HG03039 (cell line): ENCODE measurements around the gene KRT7.

Source experiments
- ATAC-seq: cut with Tn5 transposase; IDR thresholded peaks from one replicate; pipeline ENCODE4 v1.9.1; 2021; ENCODE audit warnings: mild to moderate bottlenecking, moderate library complexity; ENCODE audit not compliant: unreplicated experiment

The KRT7 gene

GRCh38 chr12:52211716-52212585 lies 21.1 kb upstream of the KRT7 start:
- ATAC-seq = no peak

- ATAC-seq = no peak
Measured at GRCh38 chr12:52212701-52213563, 20.1 kb upstream of the KRT7 start.

GRCh38 chr12:52213564-52214420 lies 19.3 kb upstream of the KRT7 start:
- no peak for ATAC-seq

- ATAC-seq = no peak
Measured at GRCh38 chr12:52214421-52214802, 18.6 kb upstream of the KRT7 start.

GRCh38 chr12:52215587-52216031 lies 17.4 kb upstream of the KRT7 start:
- ATAC-seq = no peak

- no peak for ATAC-seq
Measured at GRCh38 chr12:52216100-52216499, 16.9 kb upstream of the KRT7 start.

GRCh38 chr12:52216807-52217206 lies 16.2 kb upstream of the KRT7 start:
- ATAC-seq = no peak

GRCh38 chr12:52217223-52217622 lies 15.8 kb upstream of the KRT7 start:
- ATAC-seq = no peak

- ATAC-seq = no peak
Measured at GRCh38 chr12:52218001-52218400, 15.0 kb upstream of the KRT7 start.

GRCh38 chr12:52220477-52220876 lies 12.6 kb upstream of the KRT7 start:
- ATAC-seq = no peak

- ATAC-seq = no peak
Measured at GRCh38 chr12:52221070-52221781, 11.8 kb upstream of the KRT7 start.

GRCh38 chr12:52221912-52222457 lies 11.1 kb upstream of the KRT7 start:
- no peak for ATAC-seq

GRCh38 chr12:52222692-52223091 lies 10.4 kb upstream of the KRT7 start:
- ATAC-seq = no peak

- ATAC-seq = no peak
Measured at GRCh38 chr12:52223406-52224039, 9.5 kb upstream of the KRT7 start.

- ATAC-seq = no peak
Measured at GRCh38 chr12:52224151-52224550, 8.9 kb upstream of the KRT7 start.

GRCh38 chr12:52225752-52226151 lies 7.3 kb upstream of the KRT7 start:
- ATAC-seq = no peak

GRCh38 chr12:52226446-52226845 lies 6.6 kb upstream of the KRT7 start:
- no peak for ATAC-seq

- ATAC-seq = no peak
Measured at GRCh38 chr12:52227606-52228166, 5.4 kb upstream of the KRT7 start.

- ATAC-seq = no peak
Measured at GRCh38 chr12:52228366-52228765, 4.7 kb upstream of the KRT7 start.
